IPS-20b (cell line): ENCODE results near the gene MS4A10.
"Not testable (repeated sequence)": the region's sequence is repeated elsewhere in the genome, so short reads cannot be mapped to it uniquely, and the experiment has no call there.

ENCODE experiments used
- H3K27ac ChIP-seq: one replicate; pipeline ENCODE4 v1.5.1; 2013; ENCODE audit warnings: low read length
- H3K27me3 ChIP-seq: 2 replicates; pipeline ENCODE4 v1.6.1; 2013; ENCODE audit warnings: mild to moderate bottlenecking, low read length, inconsistent platforms; ENCODE audit not compliant: insufficient read depth
- H3K36me3 ChIP-seq: 2 replicates; pipeline ENCODE4 v1.6.1; 2013; ENCODE audit warnings: low read depth, mild to moderate bottlenecking, inconsistent platforms, low read length, moderate library complexity; ENCODE audit not compliant: insufficient read depth
- H3K4me1 ChIP-seq: 2 replicates; pipeline ENCODE4 v1.6.1; 2013; ENCODE audit warnings: mild to moderate bottlenecking, control low read depth, inconsistent platforms, low read length, moderate library complexity; ENCODE audit not compliant: insufficient read depth
- H3K4me3 ChIP-seq: 2 replicates; pipeline ENCODE4 v1.5.1; 2013; ENCODE audit warnings: mild to moderate bottlenecking, low read length, inconsistent platforms
- H3K9ac ChIP-seq: 2 replicates; pipeline ENCODE4 v1.6.1; 2013; ENCODE audit warnings: low read depth, mild to moderate bottlenecking, inconsistent platforms, low read length, moderate library complexity
- H3K9me3 ChIP-seq: 2 replicates; pipeline ENCODE4 v1.6.1; 2013; ENCODE audit warnings: mild to moderate bottlenecking, low read depth, low read length, inconsistent platforms; ENCODE audit not compliant: insufficient read depth

Gene MS4A10

DNA sequence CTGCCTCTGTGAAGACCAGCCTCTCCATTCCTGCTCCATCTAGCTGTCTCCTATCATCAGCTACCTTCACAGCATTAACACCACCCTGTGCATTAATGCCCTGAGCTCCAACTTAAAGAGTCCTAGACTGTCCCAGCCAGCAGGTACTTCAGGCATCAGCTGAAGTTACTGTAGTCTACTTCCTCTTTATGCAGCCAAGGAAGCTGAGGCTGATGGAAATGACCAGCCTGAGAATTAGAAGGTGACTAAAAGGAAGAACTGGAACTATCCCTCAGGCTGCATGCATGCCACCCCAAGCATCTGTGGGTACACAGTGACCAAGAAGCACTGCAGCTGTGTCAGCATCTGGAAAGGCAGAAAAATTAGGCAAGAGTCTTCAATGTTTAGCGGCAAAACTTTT lies 28.2 kb downstream of the MS4A10 start:
- H3K36me3 ChIP-seq, result no peaks in the 10 kb centered on the region
- H3K4me1 ChIP-seq, result no peaks in the 10 kb centered on the region
- no peak overlapping the region for H3K27ac ChIP-seq
- H3K9ac ChIP-seq, result no peak overlapping the region
- no peaks in the 10 kb centered on the region for H3K27me3 ChIP-seq
- peaks cover 11% of the 10 kb centered on the region for H3K9me3 ChIP-seq
- H3K4me3 ChIP-seq, result no peak overlapping the region

DNA sequence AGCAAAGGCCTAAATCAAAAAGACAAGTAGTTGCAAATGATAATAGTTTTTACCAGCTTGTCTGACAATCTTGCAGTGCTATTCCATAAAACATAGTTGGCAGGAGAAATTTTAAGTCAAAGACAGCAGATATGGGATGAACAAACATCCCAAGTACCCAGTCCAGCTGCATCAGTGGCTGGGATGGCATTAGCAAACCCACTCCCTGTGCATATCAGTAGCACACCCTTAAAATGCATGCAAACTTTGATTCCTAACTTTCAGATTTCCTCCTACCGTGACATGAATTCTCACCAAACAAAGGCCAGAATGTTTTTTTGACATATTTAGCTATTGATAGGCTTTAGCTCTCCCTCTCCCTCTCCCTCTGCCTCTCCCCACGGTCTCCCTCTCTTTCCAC lies 29.0 kb downstream of the MS4A10 start:
- Histone ChIP-seq H3K4me1 (no peaks in the 10 kb centered on the region), H3K9me3 (peaks cover 11% of the 10 kb centered on the region), H3K27me3 (no peaks in the 10 kb centered on the region), H3K36me3 (no peaks in the 10 kb centered on the region), H3K27ac (no peak overlapping the region), H3K4me3 (no peak overlapping the region), H3K9ac (no peak overlapping the region)

DNA sequence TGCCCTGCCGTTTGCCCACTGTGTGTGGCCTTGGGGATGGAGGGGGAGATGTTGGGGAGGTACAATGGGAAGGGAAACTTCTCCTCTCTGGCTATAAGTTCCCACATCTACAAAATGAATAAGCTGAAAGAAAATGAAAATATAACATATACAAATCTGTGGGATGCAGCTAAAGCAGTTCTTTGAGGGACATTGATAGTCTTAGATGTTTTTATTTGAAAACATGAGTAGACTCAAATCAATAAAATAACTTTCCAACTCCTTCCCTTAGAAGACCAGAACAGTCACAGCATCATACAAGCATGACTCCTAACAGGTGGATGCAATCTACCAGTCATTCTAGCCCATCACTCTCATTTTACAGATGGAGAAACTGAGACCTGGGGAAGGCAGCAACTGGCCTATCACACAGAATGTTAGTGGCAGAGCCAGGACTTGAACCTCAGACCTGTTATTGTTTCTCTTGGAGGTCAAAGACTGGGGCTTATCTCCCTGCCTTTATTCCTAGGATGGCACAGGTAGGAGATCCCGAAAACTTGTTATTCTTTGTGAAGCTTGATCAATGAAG lies 31.5 kb downstream of the MS4A10 start:
- Histone ChIP-seq H3K4me3 (no peak overlapping the region), H3K27ac (no peak overlapping the region), H3K9me3 (peaks cover 11% of the 10 kb centered on the region), H3K36me3 (no peaks in the 10 kb centered on the region), H3K27me3 (no peaks in the 10 kb centered on the region), H3K9ac (no peak overlapping the region), H3K4me1 (no peaks in the 10 kb centered on the region)

DNA sequence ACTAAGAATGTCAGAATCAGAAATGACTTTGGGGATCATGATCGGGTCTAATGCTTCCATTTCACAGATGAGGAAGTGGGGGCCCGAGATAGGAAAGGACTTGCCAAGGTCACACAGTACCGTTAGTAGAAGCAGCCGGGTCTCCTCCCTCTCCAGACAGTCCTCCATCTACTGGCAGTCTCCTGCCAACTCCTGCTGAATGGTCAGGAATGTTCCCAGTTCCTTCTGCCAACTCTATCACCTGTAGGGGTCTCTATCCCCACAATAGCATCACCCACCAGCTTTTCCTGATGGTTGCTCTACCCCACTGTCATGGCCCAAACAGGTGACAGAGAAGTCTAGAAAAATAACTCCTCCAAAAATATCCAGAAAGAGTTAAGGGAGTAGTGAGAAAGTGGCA lies 32.9 kb downstream of the MS4A10 start:
- Histone ChIP-seq H3K9ac (no peak overlapping the region), H3K9me3 (peaks cover 11% of the 10 kb centered on the region), H3K36me3 (no peaks in the 10 kb centered on the region), H3K4me3 (no peak overlapping the region), H3K4me1 (no peaks in the 10 kb centered on the region), H3K27me3 (no peaks in the 10 kb centered on the region), H3K27ac (no peak overlapping the region)

DNA sequence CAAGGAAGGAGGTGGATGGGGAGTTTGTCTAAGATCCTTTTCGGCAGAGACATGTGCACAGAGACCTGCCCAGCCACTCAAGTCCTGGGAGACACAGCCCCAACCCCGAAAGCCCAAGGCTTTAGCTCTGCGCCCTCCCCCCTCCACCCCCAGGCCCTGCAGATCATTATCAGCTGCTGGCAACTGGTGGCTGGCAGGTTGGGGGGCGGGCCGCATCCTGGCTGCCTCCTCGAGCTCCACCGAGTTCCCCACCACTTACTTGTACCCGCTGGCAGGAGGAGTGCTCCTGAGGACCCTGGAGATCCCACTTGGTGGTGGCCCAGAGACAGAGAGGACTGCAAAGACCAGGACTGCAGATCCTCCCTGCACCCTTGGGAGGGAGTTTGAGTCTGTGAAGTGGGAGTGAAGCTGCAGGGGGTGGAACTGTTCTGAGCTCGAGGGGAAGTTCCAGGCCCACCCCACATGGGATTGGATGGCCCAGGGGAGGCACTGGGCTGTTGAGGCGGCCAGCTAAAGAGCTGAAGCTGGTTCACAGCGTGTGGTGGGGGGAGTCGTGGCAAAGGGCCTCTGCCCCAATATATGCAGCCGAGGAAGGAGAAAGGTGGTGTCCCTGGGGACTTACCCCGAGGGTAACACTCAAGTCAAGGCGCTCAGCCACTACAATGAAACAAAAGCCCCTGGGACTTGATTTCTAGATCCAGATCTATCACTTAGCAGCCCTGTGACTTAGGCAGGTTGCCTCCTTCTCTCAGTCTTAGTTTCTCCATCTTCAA lies 36.9 kb downstream of the MS4A10 start:
- Histone ChIP-seq H3K36me3 (no peaks in the 10 kb centered on the region), H3K9ac (no peak overlapping the region), H3K9me3 (peaks cover 3% of the 10 kb centered on the region), H3K27ac (no peak overlapping the region), H3K4me3 (no peak overlapping the region), H3K4me1 (no peaks in the 10 kb centered on the region), H3K27me3 (no peaks in the 10 kb centered on the region)

DNA sequence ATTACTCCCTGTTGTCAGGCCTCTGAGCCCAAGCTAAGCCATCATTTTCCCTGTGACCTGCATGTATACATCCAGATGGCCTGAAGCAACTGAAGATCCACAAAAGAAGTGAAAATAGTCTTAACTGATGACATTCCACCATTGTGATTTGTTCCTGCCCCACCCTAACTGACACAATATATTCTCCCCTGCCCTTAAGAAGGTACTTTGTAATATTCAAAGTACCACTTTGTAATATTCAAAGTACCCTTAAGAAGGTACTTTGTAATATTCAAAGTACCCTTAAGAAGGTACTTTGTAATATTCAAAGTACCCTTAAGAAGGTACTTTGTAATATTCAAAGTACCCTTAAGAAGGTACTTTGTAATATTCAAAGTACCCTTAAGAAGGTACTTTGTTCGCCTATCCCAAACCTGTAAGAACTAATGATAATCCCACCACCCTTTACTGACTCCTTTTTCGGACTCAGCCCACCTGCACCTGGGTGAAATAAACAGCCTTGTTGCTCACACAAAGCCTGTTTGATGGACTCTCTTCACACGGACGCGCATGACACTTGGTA lies 38.7 kb downstream of the MS4A10 start:
- H3K9ac ChIP-seq, H3K4me1 ChIP-seq, H3K36me3 ChIP-seq, H3K27me3 ChIP-seq, H3K4me3 ChIP-seq, H3K27ac ChIP-seq, H3K9me3 ChIP-seq: not testable (repeated sequence)

DNA sequence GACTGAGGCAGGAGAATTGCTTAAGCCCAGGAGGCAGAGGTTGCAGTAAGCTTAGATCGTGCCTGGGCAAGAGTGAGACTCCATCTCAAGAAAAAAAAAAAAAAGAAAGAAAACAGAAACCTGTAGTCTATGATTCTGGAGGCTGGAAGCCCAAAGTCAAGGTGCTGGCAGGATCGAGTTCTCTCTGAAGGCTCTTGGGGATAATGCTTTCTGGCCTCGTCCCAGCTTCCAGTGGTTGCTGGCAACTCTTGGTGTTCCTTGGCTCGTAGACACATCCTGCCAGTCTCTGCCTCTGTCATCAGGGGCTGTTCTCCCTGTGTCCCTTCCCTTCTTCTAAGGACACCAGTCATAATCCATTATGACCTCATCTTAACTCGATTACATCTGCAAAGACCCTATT lies 40.0 kb downstream of the MS4A10 start:
- Histone ChIP-seq H3K4me1 (no peaks in the 10 kb centered on the region), H3K27ac (no peak overlapping the region), H3K4me3 (no peak overlapping the region), H3K36me3 (no peaks in the 10 kb centered on the region), H3K27me3 (no peaks in the 10 kb centered on the region; the same call in 1 of the 2 replicates), H3K9me3 (no peaks in the 10 kb centered on the region), H3K9ac (no peak overlapping the region)

DNA sequence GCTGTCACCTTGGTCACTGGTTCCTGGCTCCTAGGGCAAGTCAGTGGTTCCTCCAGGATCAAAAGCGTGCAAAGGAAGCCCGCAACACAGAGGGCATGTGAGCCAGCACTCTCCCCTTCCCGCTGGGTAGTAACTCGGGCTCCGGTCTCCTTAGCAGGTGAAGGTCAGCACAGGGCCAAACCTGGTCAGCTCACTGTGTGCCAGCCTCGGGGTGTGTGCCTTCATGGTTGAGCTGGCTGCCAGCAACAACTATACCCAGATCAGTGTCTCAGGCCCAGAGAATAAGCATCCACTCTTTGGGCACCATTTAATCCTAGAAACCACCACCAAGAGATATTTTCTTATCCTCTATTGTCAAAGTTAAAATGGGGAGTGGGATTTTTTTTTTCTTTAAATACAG lies 40.7 kb downstream of the MS4A10 start:
- Histone ChIP-seq H3K36me3 (no peaks in the 10 kb centered on the region), H3K27me3 (no peaks in the 10 kb centered on the region; the same call in 1 of the 2 replicates), H3K9ac (no peak overlapping the region)

DNA sequence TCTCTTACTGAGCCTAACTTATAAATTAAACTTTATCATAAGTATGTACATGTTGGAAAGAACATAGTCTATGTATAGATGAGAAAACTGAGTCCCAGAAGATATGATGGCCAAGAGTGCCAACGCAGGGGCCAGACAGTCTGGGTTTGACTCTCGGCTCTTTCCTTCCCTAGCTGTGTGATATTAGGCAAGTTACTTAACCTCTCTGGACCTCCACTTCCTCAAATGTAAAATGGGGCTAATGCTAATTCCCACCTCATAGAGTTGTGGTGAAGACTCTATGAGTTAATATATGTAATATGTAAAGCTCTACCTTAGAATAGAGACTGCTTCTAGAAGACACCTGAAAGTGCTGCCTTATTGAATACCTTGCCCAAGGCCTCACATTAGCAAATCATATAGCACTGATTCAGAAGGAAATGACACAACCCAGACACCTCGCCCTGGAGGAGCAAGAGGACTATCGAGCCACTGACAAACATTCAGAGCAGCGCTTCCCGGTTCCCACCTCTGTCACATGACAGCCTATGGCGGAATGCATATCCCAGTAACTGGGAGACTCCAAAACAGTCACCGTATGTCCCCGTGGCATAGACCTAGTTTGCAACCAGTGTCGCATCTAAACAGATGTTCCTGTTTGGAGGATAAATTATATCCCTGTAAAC lies 45.5 kb downstream of the MS4A10 start:
- no peaks in the 10 kb centered on the region for H3K36me3 ChIP-seq
- no peak overlapping the region for H3K27ac ChIP-seq
- no peaks in the 10 kb centered on the region for H3K9me3 ChIP-seq
- peaks cover 20% of the 10 kb centered on the region for H3K27me3 ChIP-seq
- H3K9ac ChIP-seq, result no peak overlapping the region
- H3K4me1 ChIP-seq, result no peaks in the 10 kb centered on the region
- no peak overlapping the region for H3K4me3 ChIP-seq

More for the DNA sequence above, 40.7 kb downstream of the MS4A10 start:
- Histone ChIP-seq H3K4me3 (no peak overlapping the region), H3K4me1 (no peaks in the 10 kb centered on the region), H3K27ac (no peak overlapping the region), H3K9me3 (no peaks in the 10 kb centered on the region)

DNA sequence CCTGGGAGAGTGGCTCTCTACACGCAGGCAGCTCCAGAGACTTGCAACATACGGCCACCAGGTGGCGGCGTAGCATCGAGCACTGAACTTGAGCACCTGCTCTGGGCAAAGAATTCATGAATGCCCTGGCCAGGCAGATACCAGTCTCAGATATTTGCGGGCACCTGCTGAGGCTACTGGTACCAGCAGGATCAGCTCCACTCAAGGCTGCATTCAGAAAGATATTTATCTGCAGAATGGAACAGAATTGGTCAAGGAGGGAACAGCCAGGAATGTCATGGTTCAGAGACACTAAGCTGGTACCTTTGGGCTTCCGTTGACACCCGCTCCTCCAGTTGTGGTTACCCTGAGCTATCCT lies 46.0 kb downstream of the MS4A10 start:
- Histone ChIP-seq H3K27me3 (peaks cover 20% of the 10 kb centered on the region), H3K9me3 (no peaks in the 10 kb centered on the region), H3K4me1 (no peaks in the 10 kb centered on the region), H3K27ac (no peak overlapping the region), H3K36me3 (no peaks in the 10 kb centered on the region), H3K9ac (no peak overlapping the region), H3K4me3 (no peak overlapping the region)

DNA sequence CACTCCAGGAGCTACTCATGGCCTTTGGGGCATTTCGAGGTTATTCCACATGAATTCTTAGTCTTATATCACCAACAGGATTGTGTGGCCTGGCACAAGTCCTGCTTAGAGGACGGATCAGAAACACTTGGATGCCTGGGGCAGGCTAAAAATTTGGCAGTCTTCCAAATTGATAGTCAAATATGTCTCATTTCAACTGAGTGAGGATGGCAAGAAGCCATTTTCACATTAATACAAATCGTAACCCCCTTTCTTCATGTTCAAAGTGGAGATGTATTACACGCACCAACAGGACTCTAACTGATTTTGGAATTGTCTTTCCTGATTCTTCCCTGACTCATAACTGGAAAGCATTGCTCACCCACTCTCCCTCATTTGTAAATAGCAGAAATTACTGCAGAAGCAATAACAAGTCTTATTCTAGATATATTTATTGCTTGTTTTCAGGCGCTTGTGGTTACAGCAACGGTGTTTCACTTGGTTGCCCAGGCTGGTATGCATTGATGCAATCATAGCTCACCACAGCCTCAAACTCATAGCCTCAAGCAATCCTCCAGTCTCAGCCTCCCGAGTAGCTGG lies 46.5 kb downstream of the MS4A10 start:
- H3K4me3 ChIP-seq, result no peak overlapping the region
- H3K36me3 ChIP-seq, result no peaks in the 10 kb centered on the region
- no peak overlapping the region for H3K9ac ChIP-seq
- H3K4me1 ChIP-seq, result no peaks in the 10 kb centered on the region
- H3K27me3 ChIP-seq, result peaks cover 20% of the 10 kb centered on the region
- no peak overlapping the region for H3K27ac ChIP-seq
- H3K9me3 ChIP-seq, result no peaks in the 10 kb centered on the region
